Skeletal muscle satellite cell (primary cell): Measurements from ENCODE around the gene PARP16. TPM values are rescaled to one million over a fixed set of nuclear protein-coding genes. Genes with fewer than 3 reads are reported as not detected.

Experiments used
- H3K27me3 ChIP-seq: 2 replicates; pipeline ENCODE4 v1.7.0; 2013; ENCODE audit warnings: low read length; ENCODE audit not compliant: control insufficient read depth, insufficient read depth
- H3K36me3 ChIP-seq: 2 replicates; pipeline ENCODE4 v1.7.0; 2013; ENCODE audit warnings: mild to moderate bottlenecking, control low read depth, low read length; ENCODE audit not compliant: insufficient read depth
- H3K4me1 ChIP-seq: 2 replicates; pipeline ENCODE4 v1.7.0; 2013; ENCODE audit warnings: low read length; ENCODE audit not compliant: control insufficient read depth, insufficient read depth
- H3K4me2 ChIP-seq: 2 replicates; pipeline ENCODE4 v1.7.0; 2013; ENCODE audit warnings: mild to moderate bottlenecking, low read length
- H3K4me3 ChIP-seq: 2 replicates; pipeline ENCODE4 v1.7.0; 2013; ENCODE audit warnings: low read length
- H3K9ac ChIP-seq: 2 replicates; pipeline ENCODE4 v1.7.0; 2013; ENCODE audit warnings: mild to moderate bottlenecking, low read depth, low read length, moderate library complexity
- H3K9me3 ChIP-seq: replicated peaks from 2 replicates; pipeline ENCODE4 v1.7.0; 2013; ENCODE audit warnings: mild to moderate bottlenecking, control low read depth, low read length
- total RNA-seq: library from RNA; depleted of rRNA; stranded (reverse); fragments of >200 nt; gene quantifications from 2 replicates; pipeline ENCODE4 v1.2.3, GENCODE V29; 2012; rRNA removed

Gene PARP16, protein sequence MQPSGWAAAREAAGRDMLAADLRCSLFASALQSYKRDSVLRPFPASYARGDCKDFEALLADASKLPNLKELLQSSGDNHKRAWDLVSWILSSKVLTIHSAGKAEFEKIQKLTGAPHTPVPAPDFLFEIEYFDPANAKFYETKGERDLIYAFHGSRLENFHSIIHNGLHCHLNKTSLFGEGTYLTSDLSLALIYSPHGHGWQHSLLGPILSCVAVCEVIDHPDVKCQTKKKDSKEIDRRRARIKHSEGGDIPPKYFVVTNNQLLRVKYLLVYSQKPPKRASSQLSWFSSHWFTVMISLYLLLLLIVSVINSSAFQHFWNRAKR
- total RNA-seq, result 2.6 and 3.0 TPM in 2 replicates

DNA sequence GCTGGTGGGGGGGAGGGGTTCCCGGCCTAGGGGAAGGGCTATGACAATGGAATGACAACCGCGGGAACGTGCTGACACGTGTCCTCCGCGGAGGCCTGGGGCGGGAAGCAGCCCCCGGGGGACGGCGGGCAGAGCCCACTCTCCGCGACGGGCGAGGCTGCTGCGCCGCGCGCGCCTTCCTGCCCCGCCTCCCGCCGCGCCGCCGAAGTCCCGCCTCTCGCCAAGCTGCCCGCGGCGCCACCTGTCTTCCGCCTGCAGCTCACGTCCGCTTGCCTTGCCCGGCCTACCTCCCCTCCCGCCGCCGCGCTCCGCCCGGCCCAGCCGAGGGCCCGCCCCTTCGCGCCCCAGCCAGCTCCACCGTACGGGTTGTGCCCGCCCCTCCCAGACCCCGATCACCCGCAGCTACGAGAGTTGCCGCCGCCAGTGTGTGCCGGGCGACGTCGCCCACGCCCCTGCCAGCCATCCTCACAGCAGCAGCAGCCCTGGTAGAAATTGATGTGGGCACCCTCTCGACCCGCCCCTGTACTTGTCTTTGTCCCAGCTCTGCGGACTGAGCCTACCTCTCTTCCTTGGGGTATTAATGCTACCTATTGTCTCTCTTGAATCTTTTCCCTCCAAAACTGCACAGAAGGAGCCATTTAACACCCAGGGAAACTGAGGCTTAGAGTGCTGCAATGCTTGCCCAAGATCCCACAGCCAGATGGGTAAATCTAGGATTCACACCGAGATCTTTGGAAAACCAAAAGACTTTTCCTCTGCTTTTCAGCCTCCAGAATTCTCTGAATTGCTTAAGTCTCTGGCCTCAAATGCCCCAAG, at the start of gene PARP16:
Gene PARP16, minus strand, starts transcription at position 180 of the 816 bp plus-strand sequence. CDS start 457 bp downstream, outside the sequence.
- peak within 1 kb of the TSS; percentile 98 for H3K4me2 ChIP-seq
- peak within 1 kb of the TSS; percentile 77 for H3K9ac ChIP-seq
- H3K9me3 ChIP-seq, result no peaks in the 10 kb centered on the region
- H3K4me1 ChIP-seq, result peaks cover 12% of the 10 kb centered on the region
- H3K27me3 ChIP-seq, result peaks cover 6% of the 10 kb centered on the region
- peak within 1 kb of the TSS; percentile 81 for H3K4me3 ChIP-seq
- no peaks in the 10 kb centered on the region for H3K36me3 ChIP-seq

- Histone ChIP-seq H3K27me3 (peaks cover 46% of the 10 kb centered on the region), H3K4me2 (no peak overlapping the region), H3K36me3 (no peaks in the 10 kb centered on the region), H3K4me1 (no peaks in the 10 kb centered on the region), H3K4me3 (no peak overlapping the region), H3K9me3 (no peaks in the 10 kb centered on the region), H3K9ac (no peak overlapping the region)
Observed at GRCh38 chr15:65335278-65336055, 48.8 kb upstream of the PARP16 start.

GRCh38 chr15:65334586-65335231, 48.0 kb upstream of the PARP16 start:
- H3K4me1 ChIP-seq, result no peaks in the 10 kb centered on the region
- peaks cover 46% of the 10 kb centered on the region for H3K27me3 ChIP-seq
- no peak overlapping the region for H3K9ac ChIP-seq
- no peaks in the 10 kb centered on the region for H3K9me3 ChIP-seq
- H3K4me2 ChIP-seq, result no peak overlapping the region
- H3K4me3 ChIP-seq, result no peak overlapping the region
- no peaks in the 10 kb centered on the region for H3K36me3 ChIP-seq

- Histone ChIP-seq H3K4me1 (no peaks in the 10 kb centered on the region), H3K4me3 (no peak overlapping the region), H3K36me3 (no peaks in the 10 kb centered on the region), H3K4me2 (no peak overlapping the region), H3K9ac (no peak overlapping the region), H3K27me3 (peaks cover 46% of the 10 kb centered on the region), H3K9me3 (no peaks in the 10 kb centered on the region)
Observed at GRCh38 chr15:65333856-65334255, 47.2 kb upstream of the PARP16 start.

DNA sequence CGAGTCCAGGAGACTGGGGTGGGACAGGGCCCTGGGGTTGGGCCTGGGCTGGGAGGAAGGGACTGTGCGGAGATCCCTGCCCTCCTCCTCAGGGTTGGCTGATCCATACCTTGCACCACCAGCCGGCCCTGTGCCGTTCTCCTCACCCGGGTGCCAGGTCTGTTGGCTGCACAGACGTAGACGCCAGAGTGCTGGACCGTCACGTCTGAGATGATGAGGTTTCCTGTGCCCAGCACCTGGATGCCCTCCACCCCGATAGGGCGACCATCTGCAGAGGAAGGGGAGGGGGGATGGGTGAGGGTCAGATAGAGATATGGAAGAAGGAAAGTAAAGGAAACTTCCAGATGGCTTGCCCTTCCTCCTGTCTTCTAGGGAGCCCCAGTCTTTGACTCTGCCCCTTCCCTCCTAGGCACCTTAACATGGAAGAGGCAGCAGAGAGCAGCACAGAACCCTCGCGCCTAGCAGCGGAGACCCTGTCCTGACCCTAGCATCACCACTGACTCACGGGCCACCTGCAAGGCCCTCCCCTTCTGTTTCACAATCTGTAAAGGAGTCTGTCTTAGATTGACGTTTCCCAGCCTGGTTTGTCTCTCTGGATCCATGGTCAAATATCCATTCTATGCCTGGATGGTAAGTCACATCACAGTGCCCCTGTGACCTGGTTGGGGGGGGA, 46.6 kb upstream of the PARP16 start:
- Histone ChIP-seq H3K4me3 (no peak overlapping the region), H3K9me3 (no peaks in the 10 kb centered on the region), H3K4me2 (no peak overlapping the region), H3K4me1 (no peaks in the 10 kb centered on the region), H3K36me3 (no peaks in the 10 kb centered on the region), H3K9ac (no peak overlapping the region), H3K27me3 (peaks cover 42% of the 10 kb centered on the region)

GRCh38 chr15:65332391-65333147, 45.9 kb upstream of the PARP16 start:
- no peaks in the 10 kb centered on the region for H3K4me1 ChIP-seq
- no peak overlapping the region for H3K4me2 ChIP-seq
- H3K27me3 ChIP-seq, result peaks cover 40% of the 10 kb centered on the region
- H3K4me3 ChIP-seq, result no peak overlapping the region
- H3K9me3 ChIP-seq, result no peaks in the 10 kb centered on the region
- no peaks in the 10 kb centered on the region for H3K36me3 ChIP-seq
- H3K9ac ChIP-seq, result no peak overlapping the region

GRCh38 chr15:65331811-65332210, 45.1 kb upstream of the PARP16 start:
- peaks cover 40% of the 10 kb centered on the region for H3K27me3 ChIP-seq
- no peaks in the 10 kb centered on the region for H3K4me1 ChIP-seq
- H3K4me2 ChIP-seq, result no peak overlapping the region
- H3K9ac ChIP-seq, result no peak overlapping the region
- no peaks in the 10 kb centered on the region for H3K9me3 ChIP-seq
- H3K36me3 ChIP-seq, result no peaks in the 10 kb centered on the region
- H3K4me3 ChIP-seq, result no peak overlapping the region

GRCh38 chr15:65330934-65331645, 44.4 kb upstream of the PARP16 start:
- H3K36me3 ChIP-seq, result no peaks in the 10 kb centered on the region

GRCh38 chr15:65329984-65330735, 43.5 kb upstream of the PARP16 start:
- H3K9me3 ChIP-seq, result no peaks in the 10 kb centered on the region
- H3K4me1 ChIP-seq, result no peaks in the 10 kb centered on the region
- no peak overlapping the region for H3K9ac ChIP-seq
- no peaks in the 10 kb centered on the region for H3K36me3 ChIP-seq
- H3K4me3 ChIP-seq, result no peak overlapping the region
- peaks cover 32% of the 10 kb centered on the region for H3K27me3 ChIP-seq
- no peak overlapping the region for H3K4me2 ChIP-seq

More at GRCh38 chr15:65330934-65331645, 44.4 kb upstream of the PARP16 start:
- H3K4me3 ChIP-seq, result no peak overlapping the region
- no peak overlapping the region for H3K4me2 ChIP-seq
- H3K9ac ChIP-seq, result no peak overlapping the region
- no peaks in the 10 kb centered on the region for H3K4me1 ChIP-seq
- H3K27me3 ChIP-seq, result peaks cover 37% of the 10 kb centered on the region
- H3K9me3 ChIP-seq, result no peaks in the 10 kb centered on the region
